ENCODE measurements around the gene TMEM223. TPM values are rescaled to one million over a fixed set of nuclear protein-coding genes. Genes with fewer than 3 reads are reported as not detected.

TMEM223 gene
- total and polyA plus RNA-seq, 9 of the 15 experiments (the other 6 are each of a cell fraction or from before 2014, with no cell fraction given) = 5.9 to 34.5 (median 19.6) TPM

DNA sequence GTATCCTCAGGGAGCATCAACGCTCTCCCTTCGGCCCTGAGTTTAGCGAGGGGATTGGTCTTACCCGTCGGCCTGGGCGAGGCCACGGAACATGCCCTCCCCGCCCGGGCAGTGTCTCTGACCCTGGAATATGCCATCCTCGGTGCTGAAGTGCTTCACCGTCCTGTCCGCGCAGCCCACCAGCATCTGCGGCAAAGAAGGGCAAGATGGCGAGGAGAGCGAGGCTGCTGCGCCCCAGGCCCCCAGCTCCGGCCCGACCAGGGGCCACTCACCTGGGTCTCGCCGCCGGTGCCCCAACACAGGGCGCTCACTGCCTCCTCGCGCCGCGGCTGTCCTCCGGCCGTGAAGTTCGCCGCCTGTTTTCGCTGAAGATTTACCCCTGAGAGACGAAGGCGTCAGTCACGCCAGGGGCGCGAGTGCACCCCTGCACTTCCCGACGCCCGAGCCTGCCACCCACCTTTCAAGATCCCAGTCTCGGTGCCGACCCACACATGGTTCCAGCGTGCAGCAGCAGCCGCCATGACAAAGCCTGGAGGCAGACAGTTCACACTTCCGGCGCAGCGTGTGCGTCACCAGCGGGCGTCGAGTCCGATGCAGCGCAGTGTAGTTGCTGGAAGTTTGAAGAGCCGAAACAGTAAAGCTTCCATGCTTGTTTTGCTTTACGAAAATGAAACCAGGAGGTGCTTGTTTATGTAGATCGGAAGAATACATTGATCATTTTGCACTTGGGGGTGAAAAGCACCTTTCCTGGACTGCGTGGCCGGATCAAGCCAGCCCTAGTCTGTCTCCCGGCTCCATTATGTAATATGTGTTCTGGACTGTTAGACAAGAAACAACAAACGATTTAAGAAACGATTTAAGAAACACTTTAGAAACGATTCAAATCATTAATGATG is 47.5 kb upstream of the TMEM223 start, which contains the start of gene WDR74 (continued):
- TF ChIP-seq BRD9 (IDR thresholded peaks at IDR 0.05; ENCODE audit: low read depth, partially characterized antibody) (peak; percentile 60), JUNB (CRISPR knock-in tag; conservative IDR thresholded peaks at IDR 0.05) (no peak), FOXP1 (CRISPR knock-in tag; IDR thresholded peaks at IDR 0.05) (0 out of 2 replicates have a peak, but pooled peaks have one; percentile 81), NCOA2 (IDR thresholded peaks at IDR 0.05; ENCODE audit: partially characterized antibody in 2 of 2) (no peak), ZNF224 (CRISPR knock-in tag; IDR thresholded peaks at IDR 0.05) (no peak), ZBTB7A (IDR thresholded peaks at IDR 0.05; ENCODE audit: borderline replicate concordance, control insufficient read depth, low read depth, low read length) (no peak), CREB1 (IDR thresholded peaks at IDR 0.05) (peak; percentile 98), CREB1 (CRISPR knock-in tag; IDR thresholded peaks at IDR 0.05) (peak; percentile 100), SAFB (IDR thresholded peaks at IDR 0.05; ENCODE audit: borderline replicate concordance, low read depth, low read length) (peak; percentile 53; the same call in 1 of the 2 replicates), HNRNPLL (IDR thresholded peaks at IDR 0.05; ENCODE audit: low read depth, low read length, poor library complexity, severe bottlenecking) (peak; percentile 90), ZNF354B (CRISPR knock-in tag; IDR thresholded peaks at IDR 0.05) (no peak), TARDBP (IDR thresholded peaks at IDR 0.05) (no peak), NR2C2 (CRISPR knock-in tag; IDR thresholded peaks at IDR 0.05) (peak; percentile 80), NR2C2 (tag; IDR thresholded peaks at IDR 0.05) (peak; percentile 78), BCLAF1 (IDR thresholded peaks at IDR 0.05; ENCODE audit: borderline replicate concordance in 1 of 2, control insufficient read depth in 1 of 2, low read depth in 2 of 2, low read length in 1 of 2) (0 out of 4 replicates have a peak, but pooled peaks of 1 of the 2 experiments have one; percentile 11), RBM34 (IDR thresholded peaks at IDR 0.05; ENCODE audit: borderline replicate concordance, insufficient read depth, low read length) (no peak), XRCC3 (IDR thresholded peaks at IDR 0.05) (no peak), TBP (optimal IDR thresholded peaks at IDR 0.05; ENCODE audit: low read depth, low read length) (no peak), CC2D1A (IDR thresholded peaks at IDR 0.05) (no peak), PCBP1 (IDR thresholded peaks at IDR 0.05; ENCODE audit: low read depth, low read length, poor library complexity, severe bottlenecking) (peak; percentile 78)
- TF ChIP-seq, protein P1, sequence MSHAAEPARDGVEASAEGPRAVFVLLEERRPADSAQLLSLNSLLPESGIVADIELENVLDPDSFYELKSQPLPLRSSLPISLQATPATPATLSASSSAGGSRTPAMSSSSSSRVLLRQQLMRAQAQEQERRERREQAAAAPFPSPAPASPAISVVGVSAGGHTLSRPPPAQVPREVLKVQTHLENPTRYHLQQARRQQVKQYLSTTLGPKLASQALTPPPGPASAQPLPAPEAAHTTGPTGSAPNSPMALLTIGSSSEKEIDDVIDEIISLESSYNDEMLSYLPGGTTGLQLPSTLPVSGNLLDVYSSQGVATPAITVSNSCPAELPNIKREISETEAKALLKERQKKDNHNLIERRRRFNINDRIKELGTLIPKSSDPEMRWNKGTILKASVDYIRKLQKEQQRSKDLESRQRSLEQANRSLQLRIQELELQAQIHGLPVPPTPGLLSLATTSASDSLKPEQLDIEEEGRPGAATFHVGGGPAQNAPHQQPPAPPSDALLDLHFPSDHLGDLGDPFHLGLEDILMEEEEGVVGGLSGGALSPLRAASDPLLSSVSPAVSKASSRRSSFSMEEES (CRISPR knock-in tag; IDR thresholded peaks at IDR 0.05) = no peak
- TF ChIP-seq, protein P2, sequence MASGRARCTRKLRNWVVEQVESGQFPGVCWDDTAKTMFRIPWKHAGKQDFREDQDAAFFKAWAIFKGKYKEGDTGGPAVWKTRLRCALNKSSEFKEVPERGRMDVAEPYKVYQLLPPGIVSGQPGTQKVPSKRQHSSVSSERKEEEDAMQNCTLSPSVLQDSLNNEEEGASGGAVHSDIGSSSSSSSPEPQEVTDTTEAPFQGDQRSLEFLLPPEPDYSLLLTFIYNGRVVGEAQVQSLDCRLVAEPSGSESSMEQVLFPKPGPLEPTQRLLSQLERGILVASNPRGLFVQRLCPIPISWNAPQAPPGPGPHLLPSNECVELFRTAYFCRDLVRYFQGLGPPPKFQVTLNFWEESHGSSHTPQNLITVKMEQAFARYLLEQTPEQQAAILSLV (tag; IDR thresholded peaks at IDR 0.05) = no peak

Data from K562 (cell line).